GM12878 (cell line): ENCODE data around the gene CACNA1S. TPM values are rescaled to one million over a fixed set of nuclear protein-coding genes. Genes with fewer than 3 reads are reported as not detected.
A peak's percentile ranks its signal among the peaks of the same experiment; 100 is the strongest.

Source experiments
- ATAC-seq: fragments of 200-7000 bp; cut with Tn5 transposase; 3 replicates; pipeline ENCODE4 v1.9.1; 2020; ENCODE audit warnings: mild to moderate bottlenecking, moderate library complexity
- BruUV-seq: library from RNA; stranded (reverse); fragments of 400-500 nt; replicated peaks from 2 replicates; lab custom pipeline; 2021; lab: Mats Ljungman, UMichigan
- CTCF ChIA-PET: fragments of 300-600 bp; sonication (Branson Sonifier 250); formaldehyde crosslinking; extraction: SDS; loops from one replicate; lab custom pipeline; 2021; ENCODE audit warnings: inconsistent platforms; lab: Yijun Ruan, JAX
- POLR2A ChIA-PET: fragments of 350-600 bp; formaldehyde crosslinking; extraction: SDS; loops from one replicate; lab custom pipeline; 2021; ENCODE audit warnings: inconsistent platforms; lab: Charles Lee
- RAD21 ChIA-PET: fragments of 300-600 bp; sonication (Branson Sonifier 250); formaldehyde crosslinking; loops from one replicate; lab custom pipeline; 2023; ENCODE audit warnings: antibody characterized with exemption; ENCODE audit not compliant: unreplicated experiment; lab: Charles Lee
- SMC1A ChIA-PET: fragments of 300-600 bp; sonication (Branson Sonifier 250); formaldehyde crosslinking; loops from one replicate; lab custom pipeline; 2023; ENCODE audit not compliant: unreplicated experiment, uncharacterized antibody; lab: Charles Lee
- DNase-seq: peaks from one replicate; pipeline ENCODE4 v3.0.0-alpha.2; 2011; ENCODE audit warnings: low read depth, low spot score
- FAIRE-seq: peaks from 3 replicates; lab custom pipeline; 2011; peaks lifted over from hg19 to GRCh38; lab: Jason Lieb, UNC
- H2AFZ ChIP-seq: 2 replicates; pipeline ENCODE4 v1.6.0; 2011; ENCODE audit warnings: low read depth, low read length, control low read depth; ENCODE audit not compliant: control insufficient read depth
- H3K27ac ChIP-seq: 2 replicates; pipeline ENCODE4 v1.5.1; 2011; ENCODE audit warnings: control low read depth; ENCODE audit not compliant: control insufficient read depth, insufficient read depth
- H3K27me3 ChIP-seq, 2 experiments: replicated peaks in 1 of 2; 2 replicates each; pipeline versions ENCODE4 v1.6.0 to v1.6.1; 2011; ENCODE audit warnings: low read length in 1 of 2; ENCODE audit not compliant: control insufficient read depth in 2 of 2, insufficient read depth in 2 of 2
- H3K36me3 ChIP-seq, 2 experiments: 2 replicates each; pipeline ENCODE4 v1.5.1; 2011; ENCODE audit warnings: low read length in 1 of 2; ENCODE audit not compliant: control insufficient read depth in 2 of 2, insufficient read depth in 2 of 2
- H3K4me1 ChIP-seq: 2 replicates; pipeline ENCODE4 v1.6.1; 2011; ENCODE audit warnings: mild to moderate bottlenecking, low read length, moderate library complexity, mixed read lengths; ENCODE audit not compliant: control insufficient read depth, insufficient read depth
- H3K4me2 ChIP-seq: 2 replicates; pipeline ENCODE4 v1.6.0; 2011; ENCODE audit warnings: control low read depth; ENCODE audit not compliant: control insufficient read depth, insufficient read depth
- H3K4me3 ChIP-seq: fragments of 200-600 bp; sonication (generic); 2 replicates; pipeline ENCODE4 v1.5.1; 2016
- H3K79me2 ChIP-seq: 2 replicates; pipeline ENCODE4 v1.6.0; 2011; ENCODE audit warnings: low read length; ENCODE audit not compliant: control insufficient read depth, insufficient read depth
- H3K9ac ChIP-seq: 2 replicates; pipeline ENCODE4 v1.8.0; 2011; ENCODE audit warnings: low read length, control low read depth, mixed read lengths; ENCODE audit not compliant: control insufficient read depth, insufficient read depth
- H3K9me3 ChIP-seq: replicated peaks from 3 replicates; pipeline ENCODE4 v1.5.1; 2011; ENCODE audit warnings: mild to moderate bottlenecking, low read length; ENCODE audit not compliant: control insufficient read depth, insufficient read depth
- H4K20me1 ChIP-seq: 2 replicates; pipeline ENCODE4 v1.6.0; 2011; ENCODE audit not compliant: control insufficient read depth, insufficient read depth
- E4F1 ChIP-seq: fragments of 450-650 bp; IDR thresholded peaks from 2 replicates; pipeline ENCODE4 v1.6.1; 2018; ENCODE audit warnings: borderline replicate concordance, mild to moderate bottlenecking; ENCODE audit not compliant: partially characterized antibody
- SREBF1 ChIP-seq: IDR thresholded peaks from 2 replicates; pipeline ENCODE4 v1.6.1; 2012; ENCODE audit warnings: mild to moderate bottlenecking, low read length
- TBL1XR1 ChIP-seq: IDR thresholded peaks from 2 replicates; pipeline ENCODE4 v1.6.1; 2012; ENCODE audit warnings: low read depth, low read length, improper control_type of control experiment
- ZNF592 ChIP-seq: fragments of 450-650 bp; IDR thresholded peaks from 2 replicates; pipeline ENCODE4 v1.6.1; 2017; ENCODE audit warnings: mild to moderate bottlenecking, moderate library complexity
- WGBS: methylation state at CpG from one replicate; pipeline ENCODE4 v1.1.6; 2016; ENCODE audit warnings: low lambda C conversion rate; ENCODE audit not compliant: insufficient replicate concordance, insufficient coverage; ENCODE audit errors: missing lambda C conversion rate; 5-methylcytosine and 5-hydroxymethylcytosine counted together
- in situ Hi-C: fragments of 300-500 bp; cut with MboI; formaldehyde crosslinking; loops from 9 replicates; pipeline ENCODE4 v1.14.3; 2018; ENCODE audit warnings: mixed read lengths
- intact Hi-C: fragments of 100-400 bp; cut with micrococcal nuclease; formaldehyde crosslinking; loops from one replicate; pipeline ENCODE4 v1.14.2; 2022; ENCODE audit not compliant: unreplicated experiment
- polyA plus RNA-seq, 11 experiments: library from polyadenylated mRNA; depleted of rRNA in 4 of 11; unstranded in 6 of 11; stranded (reverse) in 5 of 11; fragments of >200 nt; fragmentation: Nextera tagmentation in 4 of 11; fragmentation: Illumina TruSeq in 1 of 11; extraction: Ambion mirVana in 4 of 11; extraction: Trizol in 1 of 11; gene quantifications; 1 replicate in 1 of 11; 2 replicates in 10 of 11; pipeline versions ENCODE4 v1.2.1 to v1.2.3, GENCODE V29; 2011 to 2016; ENCODE audit warnings: inconsistent platforms in 2 of 11, missing spikeins in 2 of 11, low read depth in 1 of 11
- total RNA-seq, 4 experiments: library from RNA; depleted of rRNA in 3 of 4; stranded (reverse); fragments of >200 nt in 3 of 4; fragmentation: Illumina TruSeq in 1 of 4; extraction: Trizol in 1 of 4; gene quantifications; 2 replicates each; pipeline versions ENCODE4 v1.2.1 to v1.2.3, GENCODE V29; 2013 to 2021

CACNA1S gene
- total and polyA plus RNA-seq, 10 of the 15 experiments (the other 5 are each of a cell fraction or from before 2014, with no cell fraction given), result under 0.01 to 0.04 (median 0.02) TPM; not detected in 6

- no peak overlapping the region for H2AFZ ChIP-seq
- intact Hi-C loops (loop anchor here (10.0 kb wide), 2 partner anchors 141 to 281 kb away; no protein-coding TSS in a partner anchor), in situ Hi-C loops (no loop called here)
- ChIA-PET SMC1A (interaction anchor here (0.8 kb wide), 1 partner anchor 685 kb away, joined by 3 read pairs; no protein-coding TSS in a partner anchor), POLR2A (interaction anchor here (0.7 kb wide), 1 partner anchor 48 kb away, joined by 4 read pairs; no protein-coding TSS in a partner anchor), CTCF (interaction anchor here (0.6 to 1.4 kb wide), 3 partner anchors 12 to 111 kb away, joined by 3 to 7 read pairs (median 4); no protein-coding TSS in a partner anchor), RAD21 (interaction anchor here (0.9 kb wide), 1 partner anchor 35 kb away, joined by 3 read pairs; no protein-coding TSS in a partner anchor)
- no peaks in the 10 kb centered on the region for H3K4me1 ChIP-seq
- peaks cover 0 to 2% of the 10 kb centered on the region in 2 experiments; a peak in 1 of 4 replicates for H3K27me3 ChIP-seq
- no peak for DNase-seq
- H3K9me3 ChIP-seq, result no peaks in the 10 kb centered on the region
- ATAC-seq, result no peak
- WGBS, result 0% methylated on average over 3 of the region's 3 CpGs
- H3K79me2 ChIP-seq, result no peaks in the 10 kb centered on the region
- no peak overlapping the region for H3K27ac ChIP-seq
- H3K36me3 ChIP-seq, result no peaks in the 10 kb centered on the region
- no TSS peak for BruUV-seq
- H3K9ac ChIP-seq, result no peak overlapping the region
- H3K4me3 ChIP-seq, result no peak overlapping the region
- no peak overlapping the region for H3K4me2 ChIP-seq
- TF ChIP-seq TBL1XR1 (no peak), SREBF1 (no peak)
- H4K20me1 ChIP-seq, result no peaks in the 10 kb centered on the region
- no peak for FAIRE-seq
Measured at GRCh38 chr1:201083741-201084140, 28.5 kb downstream of the CACNA1S start.

DNA sequence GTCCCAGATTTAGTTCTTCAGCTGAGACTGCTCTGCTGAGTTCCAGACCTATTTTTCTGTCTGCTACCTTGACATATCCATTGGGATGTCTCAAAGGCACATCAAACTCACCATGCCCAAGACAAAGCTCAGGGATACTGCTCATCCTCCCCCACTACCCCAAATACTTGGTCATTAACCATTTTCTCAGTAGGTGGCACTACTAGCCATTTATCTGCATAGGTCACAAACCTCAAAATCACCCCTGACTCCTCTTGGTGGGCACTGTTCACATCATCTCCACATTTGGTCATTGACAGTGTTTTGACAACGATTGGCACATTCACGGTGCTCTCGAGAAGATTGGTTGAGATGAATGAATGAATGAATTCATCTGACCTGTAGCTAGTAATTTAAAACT is 32.1 kb downstream of the CACNA1S start:
- ChIA-PET CTCF (interaction anchor here (0.6 to 2.8 kb wide), 8 partner anchors 10 to 1169 kb away, joined by 3 to 10 read pairs (median 3); no protein-coding TSS in a partner anchor), RAD21 (no interaction called here), SMC1A (interaction anchor here (1.4 to 1.5 kb wide), 2 partner anchors 14 to 522 kb away, joined by 3 read pairs; no protein-coding TSS in a partner anchor), POLR2A (no interaction called here)
- no TSS peak for BruUV-seq
- ATAC-seq (peak; percentile 40; the same call in 1 of the 3 replicates), FAIRE-seq (no peak), DNase-seq (no peak)
- Histone ChIP-seq H3K4me2 (no peak overlapping the region), H3K27ac (no peak overlapping the region), H3K4me1 (no peaks in the 10 kb centered on the region), H3K9me3 (no peaks in the 10 kb centered on the region), H2AFZ (no peak overlapping the region), H4K20me1 (no peaks in the 10 kb centered on the region), H3K79me2 (no peaks in the 10 kb centered on the region), H3K27me3 (peaks cover 0 to 4% of the 10 kb centered on the region in 2 experiments; a peak in 2 of 4 replicates), H3K36me3 (no peaks in the 10 kb centered on the region), H3K9ac (no peak overlapping the region), H3K4me3 (no peak overlapping the region)
- intact Hi-C loops, result loop anchor here (10.0 kb wide), 2 partner anchors 145 to 285 kb away; no protein-coding TSS in a partner anchor
- TF ChIP-seq E4F1 (no peak), ZNF592 (no peak)
- in situ Hi-C loops, result no loop called here
- WGBS, result 35% methylated on average over 3 of the region's 3 CpGs
